Dendritic cell treated with granulocyte-macrophage colony-stimulating factor and Interleukin-4, amounts not matched to agents 40 ng/mL and 50 ng/mL, for 4 days (primary cell): Measurements from ENCODE around the gene RGL3.
"Not testable (repeated sequence)": the region's sequence is repeated elsewhere in the genome, so short reads cannot be mapped to it uniquely, and the experiment has no call there.

ENCODE experiments used
- H3K27ac Mint-ChIP-seq: one replicate; pipeline ENCODE4 v1.8.0; 2022; ENCODE audit warnings: mild to moderate bottlenecking, mixed read lengths
- H3K27me3 Mint-ChIP-seq: one replicate; pipeline ENCODE4 v1.8.0; 2022; ENCODE audit warnings: mild to moderate bottlenecking, mixed read lengths
- H3K36me3 Mint-ChIP-seq: one replicate; pipeline ENCODE4 v1.8.0; 2022; ENCODE audit warnings: low read depth, mixed read lengths
- H3K4me1 Mint-ChIP-seq: one replicate; pipeline ENCODE4 v1.8.0; 2022; ENCODE audit warnings: low read depth, mixed read lengths
- H3K4me3 Mint-ChIP-seq: one replicate; pipeline ENCODE4 v1.8.0; 2022; ENCODE audit warnings: mild to moderate bottlenecking, moderate library complexity, mixed read lengths
- H3K9me3 Mint-ChIP-seq: one replicate; pipeline ENCODE4 v1.8.0; 2022; ENCODE audit warnings: mixed read lengths
- intact Hi-C: fragments of 100-400 bp; cut with micrococcal nuclease; formaldehyde crosslinking; loops from one replicate; pipeline ENCODE4 v1.15.0; 2022

RGL3 gene

GRCh38 chr19:11444059-11444458 is 24.9 kb upstream of the RGL3 start:
- Mint-ChIP-seq H3K4me3 (no peak overlapping the region), H3K36me3 (peaks cover 98% of the 10 kb centered on the region), H3K9me3 (no peaks in the 10 kb centered on the region), H3K27me3 (no peaks in the 10 kb centered on the region), H3K27ac (no peak overlapping the region), H3K4me1 (peaks cover 10% of the 10 kb centered on the region)
- intact Hi-C loops = loop anchor here (10.0 kb wide), 1 partner anchor 199 kb away; no protein-coding TSS in a partner anchor

GRCh38 chr19:11437955-11438354 is 18.8 kb upstream of the RGL3 start:
- Mint-ChIP-seq H3K27ac (no peak overlapping the region), H3K4me1 (peaks cover 37% of the 10 kb centered on the region), H3K36me3 (peaks cover 75% of the 10 kb centered on the region), H3K27me3 (no peaks in the 10 kb centered on the region), H3K4me3 (no peak overlapping the region), H3K9me3 (no peaks in the 10 kb centered on the region)
- intact Hi-C loops = loop anchor here (5.0 kb wide), 1 partner anchor 146 kb away; no protein-coding TSS in a partner anchor

- Mint-ChIP-seq H3K27me3 (peaks cover 2% of the 10 kb centered on the region), H3K36me3 (peaks cover 54% of the 10 kb centered on the region), H3K9me3 (no peaks in the 10 kb centered on the region), H3K4me3 (peak overlapping the region; percentile 99), H3K4me1 (peaks cover 28% of the 10 kb centered on the region), H3K27ac (peak overlapping the region; percentile 91)
- intact Hi-C loops = loop anchor here (1.0 to 5.0 kb wide), 4 partner anchors 55 to 144 kb away; partner anchors contain the start of gene ZNF653
These were observed 16.8 kb upstream of the RGL3 start for GRCh38 chr19:11435833-11436313.

- Mint-ChIP-seq H3K27me3 (peaks cover 8% of the 10 kb centered on the region), H3K36me3 (peaks cover 48% of the 10 kb centered on the region), H3K27ac (peak within 1 kb of the TSS; percentile 91), H3K4me1 (peaks cover 28% of the 10 kb centered on the region), H3K4me3 (peak within 1 kb of the TSS; percentile 99), H3K9me3 (no peaks in the 10 kb centered on the region)
- intact Hi-C loops = loop anchor here (1.0 to 5.0 kb wide), 4 partner anchors 54 to 143 kb away; partner anchors contain the start of gene ZNF653
These were observed 16.1 kb upstream of the RGL3 start, which contains the start of the genes ODAD3 and PRKCSH for GRCh38 chr19:11435057-11435832. Gene ODAD3, minus strand, starts transcription at chr19:11435121. Its CDS starts 105 bp downstream, at chr19:11435016. Gene PRKCSH, plus strand, starts transcription at chr19:11435635. Its CDS starts 483 bp downstream, at chr19:11436118.

GRCh38 chr19:11434703-11435056 is 15.6 kb upstream of the RGL3 start:
- intact Hi-C loops = loop anchor here (1.0 to 5.0 kb wide), 4 partner anchors 53 to 142 kb away; partner anchors contain the start of gene ZNF653
- H3K36me3 Mint-ChIP-seq = peaks cover 42% of the 10 kb centered on the region
- peak overlapping the region; percentile 99 for H3K4me3 Mint-ChIP-seq
- H3K27me3 Mint-ChIP-seq = peaks cover 10% of the 10 kb centered on the region
- peak overlapping the region; percentile 91 for H3K27ac Mint-ChIP-seq
- H3K9me3 Mint-ChIP-seq = no peaks in the 10 kb centered on the region
- peaks cover 28% of the 10 kb centered on the region for H3K4me1 Mint-ChIP-seq

GRCh38 chr19:11433526-11433925 is 14.4 kb upstream of the RGL3 start:
- H3K27ac Mint-ChIP-seq, intact Hi-C loops, H3K27me3 Mint-ChIP-seq, H3K4me3 Mint-ChIP-seq, H3K9me3 Mint-ChIP-seq: not testable (repeated sequence)
- Mint-ChIP-seq H3K36me3 (peaks cover 33% of the 10 kb centered on the region), H3K4me1 (peaks cover 28% of the 10 kb centered on the region)

- Mint-ChIP-seq H3K4me3 (no peak overlapping the region), H3K27me3 (peaks cover 41% of the 10 kb centered on the region), H3K9me3 (no peaks in the 10 kb centered on the region), H3K4me1 (peaks cover 24% of the 10 kb centered on the region), H3K36me3 (no peaks in the 10 kb centered on the region), H3K27ac (no peak overlapping the region)
- intact Hi-C loops = no loop called here
These were observed 7.5 kb upstream of the RGL3 start for GRCh38 chr19:11426656-11427055.

GRCh38 chr19:11425719-11426457 is 6.8 kb upstream of the RGL3 start:
- no peaks in the 10 kb centered on the region for H3K9me3 Mint-ChIP-seq
- H3K4me3 Mint-ChIP-seq = no peak overlapping the region
- H3K27me3 Mint-ChIP-seq = peaks cover 45% of the 10 kb centered on the region
- H3K27ac Mint-ChIP-seq = no peak overlapping the region
- peaks cover 32% of the 10 kb centered on the region for H3K4me1 Mint-ChIP-seq
- intact Hi-C loops = no loop called here
- H3K36me3 Mint-ChIP-seq = no peaks in the 10 kb centered on the region

- H3K36me3 Mint-ChIP-seq = no peaks in the 10 kb centered on the region
- H3K27me3 Mint-ChIP-seq = peaks cover 54% of the 10 kb centered on the region
- peaks cover 45% of the 10 kb centered on the region for H3K4me1 Mint-ChIP-seq
- intact Hi-C loops = loop anchor here (2.0 kb wide), 1 partner anchor 43 kb away; no protein-coding TSS in a partner anchor
- H3K9me3 Mint-ChIP-seq = no peaks in the 10 kb centered on the region
- no peak overlapping the region for H3K27ac Mint-ChIP-seq
- no peak overlapping the region for H3K4me3 Mint-ChIP-seq
These were observed 4.7 kb upstream of the RGL3 start for GRCh38 chr19:11423791-11424181.

- H3K4me1 Mint-ChIP-seq = peaks cover 50% of the 10 kb centered on the region
- intact Hi-C loops = loop anchor here (2.0 kb wide), 1 partner anchor 42 kb away; no protein-coding TSS in a partner anchor
These were observed 4.2 kb upstream of the RGL3 start for GRCh38 chr19:11423164-11423790.

GRCh38 chr19:11422163-11423065 is 3.3 kb upstream of the RGL3 start:
- H3K36me3 Mint-ChIP-seq = no peaks in the 10 kb centered on the region
- peaks cover 54% of the 10 kb centered on the region for H3K4me1 Mint-ChIP-seq
- H3K27me3 Mint-ChIP-seq = peaks cover 68% of the 10 kb centered on the region

More at GRCh38 chr19:11423164-11423790, 4.2 kb upstream of the RGL3 start:
- Mint-ChIP-seq H3K4me3 (no peak overlapping the region), H3K27me3 (peaks cover 60% of the 10 kb centered on the region), H3K36me3 (no peaks in the 10 kb centered on the region), H3K27ac (no peak overlapping the region), H3K9me3 (no peaks in the 10 kb centered on the region)

GRCh38 chr19:11421371-11422098 is 2.4 kb upstream of the RGL3 start:
- H3K9me3 Mint-ChIP-seq = no peaks in the 10 kb centered on the region
- peak overlapping the region; percentile 37 for H3K27ac Mint-ChIP-seq
- peak overlapping the region; percentile 80 for H3K4me3 Mint-ChIP-seq
- peaks cover 74% of the 10 kb centered on the region for H3K27me3 Mint-ChIP-seq
- intact Hi-C loops = loop anchor here (2.0 kb wide), 1 partner anchor 41 kb away; no protein-coding TSS in a partner anchor
- peaks cover 54% of the 10 kb centered on the region for H3K4me1 Mint-ChIP-seq
- H3K36me3 Mint-ChIP-seq = no peaks in the 10 kb centered on the region

More at GRCh38 chr19:11422163-11423065, 3.3 kb upstream of the RGL3 start:
- H3K9me3 Mint-ChIP-seq = no peaks in the 10 kb centered on the region
- peak overlapping the region; percentile 80 for H3K4me3 Mint-ChIP-seq
- H3K27ac Mint-ChIP-seq = peak overlapping the region; percentile 66
- intact Hi-C loops = loop anchor here (2.0 kb wide), 1 partner anchor 42 kb away; no protein-coding TSS in a partner anchor
